GM19043 (cell line): Measurements from ENCODE around the gene ANKRD29.
"Not testable (repeated sequence)": the region's sequence is repeated elsewhere in the genome, so short reads cannot be mapped to it uniquely, and the experiment has no call there.

Source experiments
- ATAC-seq: cut with Tn5 transposase; IDR thresholded peaks from one replicate; pipeline ENCODE4 v1.9.1; 2021; ENCODE audit warnings: low read depth; ENCODE audit not compliant: unreplicated experiment

ANKRD29 gene

GRCh38 chr18:23585007-23585871 lies 77.5 kb downstream of the ANKRD29 start:
- ATAC-seq: no peak

GRCh38 chr18:23584019-23584983 lies 78.4 kb downstream of the ANKRD29 start:
- ATAC-seq: no peak

GRCh38 chr18:23583071-23583865 lies 79.4 kb downstream of the ANKRD29 start:
- ATAC-seq: no peak

- no peak for ATAC-seq
These were observed 81.9 kb downstream of the ANKRD29 start for GRCh38 chr18:23580677-23581367.

- ATAC-seq: no peak
These were observed 83.6 kb downstream of the ANKRD29 start for GRCh38 chr18:23578891-23579653.

GRCh38 chr18:23578067-23578701 lies 84.5 kb downstream of the ANKRD29 start:
- no peak for ATAC-seq

- not testable (repeated sequence) for ATAC-seq
These were observed 85.2 kb downstream of the ANKRD29 start for GRCh38 chr18:23577521-23577920.

GRCh38 chr18:23575309-23575651 lies 87.4 kb downstream of the ANKRD29 start:
- no peak for ATAC-seq

- ATAC-seq: no peak
These were observed 88.0 kb downstream of the ANKRD29 start for GRCh38 chr18:23574611-23575308.

GRCh38 chr18:23573626-23574431 lies 88.9 kb downstream of the ANKRD29 start:
- ATAC-seq: no peak

- ATAC-seq: no peak
These were observed 89.7 kb downstream of the ANKRD29 start for GRCh38 chr18:23573020-23573419.

GRCh38 chr18:23572570-23572969 lies 90.1 kb downstream of the ANKRD29 start:
- ATAC-seq: no peak

GRCh38 chr18:23572012-23572411 lies 90.7 kb downstream of the ANKRD29 start:
- no peak for ATAC-seq

GRCh38 chr18:23570912-23571504 lies 91.7 kb downstream of the ANKRD29 start:
- ATAC-seq: no peak

- ATAC-seq: no peak
These were observed 93.2 kb downstream of the ANKRD29 start for GRCh38 chr18:23569299-23570063.
